Measurements from ENCODE around the gene PSMA3.
A peak's percentile ranks its signal among the peaks of the same experiment; 100 is the strongest.

GRCh38 chr14:58297762-58298476, 53.3 kb downstream of the PSMA3 start:
- peak; percentile 24 to 62 for TF ChIP-seq POLR2A (IDR thresholded peaks at IDR 0.05)
- no peak for TF ChIP-seq CTCF (IDR thresholded peaks at IDR 0.05)
